Prostate gland (tissue), 2 donors: ENCODE results near the gene ALDH4A1. TPM values are rescaled to one million over a fixed set of nuclear protein-coding genes. Genes with fewer than 3 reads are reported as not detected.

Source experiments
- DNase-seq: peaks from one replicate; pipeline ENCODE4 v3.0.0-alpha.2; 2019; ENCODE audit warnings: low spot score
- H3K27ac ChIP-seq, 2 donors: fragments of 200-600 bp; sonication (generic); 2 replicates each; pipeline ENCODE4 v1.5.1; 2017 to 2019
- H3K27me3 ChIP-seq: fragments of 200-600 bp; sonication (generic); replicated peaks from 2 replicates; pipeline ENCODE4 v1.5.1; 2019; ENCODE audit not compliant: insufficient read depth
- H3K36me3 ChIP-seq, 2 donors: fragments of 200-600 bp; sonication (generic); 1 replicate in 1 of 2; 2 replicates in 1 of 2; pipeline versions ENCODE4 v1.5.1 to v1.8.1; 2017 to 2019
- H3K4me1 ChIP-seq: fragments of 200-600 bp; sonication (generic); replicated peaks from 2 replicates; pipeline ENCODE4 v1.5.1; 2019
- H3K4me3 ChIP-seq, 2 donors: fragments of 200-600 bp; sonication (generic); 2 replicates each; pipeline ENCODE4 v1.5.1; 2017 to 2019
- H3K9me3 ChIP-seq: fragments of 200-600 bp; sonication (generic); 2 replicates; pipeline ENCODE4 v1.5.1; 2017
- CTCF ChIP-seq, 4 experiments: fragments of 200-600 bp in 2 of 4; fragments of 450-650 bp in 2 of 4; sonication (generic) in 2 of 4; IDR thresholded peaks; 1 replicate in 3 of 4; 2 replicates in 1 of 4; pipeline ENCODE4 v1.5.1; 2016 to 2019; ENCODE audit warnings: antibody characterized with exemption in 4 of 4, mild to moderate bottlenecking in 2 of 4, moderate library complexity in 2 of 4
- POLR2A ChIP-seq: fragments of 450-650 bp; IDR thresholded peaks from one replicate; pipeline ENCODE4 v1.6.1; 2016; ENCODE audit warnings: antibody characterized with exemption, mild to moderate bottlenecking
- POLR2AphosphoS5 ChIP-seq: sonication (generic); formaldehyde crosslinking; IDR thresholded peaks from one replicate; pipeline ENCODE4 v1.6.1; 2017; ENCODE audit warnings: antibody characterized with exemption
- WGBS: methylation state at CpG from one replicate; pipeline ENCODE4 v1.1.5; 2018; 5-methylcytosine and 5-hydroxymethylcytosine counted together
- intact Hi-C: fragments of 100-400 bp; cut with DNase I; formaldehyde crosslinking; loops from one replicate; pipeline ENCODE4 v1.14.2; 2022
- total RNA-seq, 2 donors: library from RNA; depleted of rRNA; stranded (reverse); fragments of >200 nt; gene quantifications; one replicate each; pipeline ENCODE4 v1.1.0, GENCODE V29; 2016

ALDH4A1 gene
- total RNA-seq, 2 donors from 2014 or later: 15.7 to 58.4 TPM

GRCh38 chr1:18949686-18950400, 47.5 kb upstream of the ALDH4A1 start:
- no peak for DNase-seq
- H3K27ac ChIP-seq: peak overlapping the region; percentile 84 to 91
- intact Hi-C loops: loop anchor here (2.0 to 10.0 kb wide), 3 partner anchors 27 to 147 kb away; partner anchors contain the start of gene ALDH4A1
- 12% methylated on average over 22 of the region's 22 CpGs for WGBS
- H3K4me3 ChIP-seq: peak overlapping the region in 1 of 2 donors; percentile 14
- no peaks in the 10 kb centered on the region for H3K9me3 ChIP-seq
- H3K27me3 ChIP-seq: no peaks in the 10 kb centered on the region
- no peak for TF ChIP-seq POLR2AphosphoS5
- TF ChIP-seq POLR2A: no peak
- peak in 1 of 4 experiments; percentile 29 for TF ChIP-seq CTCF (IDR thresholded peaks at IDR 0.05)
- no peaks in the 10 kb centered on the region for H3K36me3 ChIP-seq
- peaks cover 59% of the 10 kb centered on the region for H3K4me1 ChIP-seq

- DNase-seq: peak; percentile 68
- Histone ChIP-seq H3K4me1 (peaks cover 53% of the 10 kb centered on the region), H3K27me3 (no peaks in the 10 kb centered on the region), H3K4me3 (no peak overlapping the region), H3K36me3 (no peaks in the 10 kb centered on the region), H3K9me3 (no peaks in the 10 kb centered on the region), H3K27ac (peak overlapping the region; percentile 84 to 91)
- 25% methylated on average over 22 of the region's 23 CpGs for WGBS
- TF ChIP-seq POLR2AphosphoS5 (no peak), CTCF (IDR thresholded peaks at IDR 0.05) (peak in 2 of 4 experiments; percentile 5 to 28), POLR2A (no peak)
- intact Hi-C loops: no loop called here
Observed at GRCh38 chr1:18948913-18949685, 46.7 kb upstream of the ALDH4A1 start.

GRCh38 chr1:18948048-18948912, 45.9 kb upstream of the ALDH4A1 start:
- intact Hi-C loops: no loop called here
- WGBS: 44% methylated on average over 14 of the region's 15 CpGs
- no peaks in the 10 kb centered on the region for H3K27me3 ChIP-seq
- no peaks in the 10 kb centered on the region for H3K36me3 ChIP-seq
- peak overlapping the region; percentile 84 to 91 for H3K27ac ChIP-seq
- no peak overlapping the region for H3K4me3 ChIP-seq
- no peaks in the 10 kb centered on the region for H3K9me3 ChIP-seq
- no peak for TF ChIP-seq CTCF (IDR thresholded peaks at IDR 0.05)
- no peak for TF ChIP-seq POLR2AphosphoS5
- TF ChIP-seq POLR2A: no peak
- DNase-seq: no peak
- H3K4me1 ChIP-seq: peaks cover 48% of the 10 kb centered on the region

GRCh38 chr1:18947570-18947969, 45.2 kb upstream of the ALDH4A1 start:
- DNase-seq: no peak
- TF ChIP-seq CTCF (IDR thresholded peaks at IDR 0.05): no peak
- TF ChIP-seq POLR2A: no peak
- TF ChIP-seq POLR2AphosphoS5: no peak
- peaks cover 48% of the 10 kb centered on the region for H3K4me1 ChIP-seq
- H3K27ac ChIP-seq: peak overlapping the region; percentile 17 to 91
- no peaks in the 10 kb centered on the region for H3K36me3 ChIP-seq
- no peaks in the 10 kb centered on the region for H3K27me3 ChIP-seq
- WGBS: 88% methylated on average over 9 of the region's 9 CpGs
- intact Hi-C loops: no loop called here
- H3K4me3 ChIP-seq: no peak overlapping the region
- H3K9me3 ChIP-seq: no peaks in the 10 kb centered on the region
